ENCODE measurements around the gene KLK5. TPM values are rescaled to one million over a fixed set of nuclear protein-coding genes. Genes with fewer than 3 reads are reported as not detected.

Gene KLK5
- total RNA-seq, 1 experiment from 2014 or later, result 1.0 TPM

GRCh38 chr19:50911206-50912101 is 41.4 kb downstream of the KLK5 start, which contains the start of gene KLK4 (continued):
- TF ChIP-seq E2F5 (CRISPR knock-in tag; IDR thresholded peaks at IDR 0.05) (no peak), ZNF396 (CRISPR knock-in tag; IDR thresholded peaks at IDR 0.05; ENCODE audit: borderline replicate concordance) (no peak)

GRCh38 chr19:50910722-50911121 is 42.1 kb downstream of the KLK5 start:
- no peak for TF ChIP-seq FOXP4 (CRISPR knock-in tag; IDR thresholded peaks at IDR 0.05)
- Mint-ChIP-seq H3K9me3 (no peaks in the 10 kb centered on the region), H3K27ac (no peak overlapping the region; the same call in 1 of the 2 replicates), H3K4me3 (no peak overlapping the region), H3K4me1 (peaks cover 20% of the 10 kb centered on the region), H3K27me3 (ENCODE audit: low read depth) (peaks cover 22% of the 10 kb centered on the region), H3K36me3 (no peaks in the 10 kb centered on the region)
- CTCF ChIA-PET, result interaction anchor here (2.3 to 3.7 kb wide), 2 partner anchors 11 to 106 kb away, joined by 18 to 44 read pairs; no protein-coding TSS in a partner anchor
- POLR2A ChIA-PET, result no interaction called here
- no peak for DNase-seq (ENCODE audit: low spot score)
- no peak for ATAC-seq

GRCh38 chr19:50909240-50910070 is 43.4 kb downstream of the KLK5 start:
- TF ChIP-seq SP1 (CRISPR knock-in tag; conservative IDR thresholded peaks at IDR 0.05) (peak; percentile 19; the same call in 1 of the 2 replicates), ZNF532 (CRISPR knock-in tag; IDR thresholded peaks at IDR 0.05; ENCODE audit: borderline replicate concordance) (no peak)
- peaks cover 20% of the 10 kb centered on the region for H3K4me1 Mint-ChIP-seq
- H3K27ac Mint-ChIP-seq, result peak overlapping the region; percentile 36; the same call in 1 of the 2 replicates
- H3K4me3 Mint-ChIP-seq, result peak overlapping the region; percentile 78
- H3K36me3 Mint-ChIP-seq, result no peaks in the 10 kb centered on the region
- peak; percentile 100 for DNase-seq (ENCODE audit: low spot score)
- POLR2A ChIA-PET, result interaction anchor here (0.5 to 1.3 kb wide), 6 partner anchors 105 to 440 kb away, joined by 3 to 5 read pairs (median 4); no protein-coding TSS in a partner anchor
- ATAC-seq, result peak; percentile 92
- CTCF ChIA-PET, result interaction anchor here (0.6 to 3.7 kb wide), 17 partner anchors 12 to 747 kb away, joined by 3 to 66 read pairs (median 6); no protein-coding TSS in a partner anchor
- H3K27me3 Mint-ChIP-seq (ENCODE audit: low read depth), result peaks cover 23% of the 10 kb centered on the region
- no peaks in the 10 kb centered on the region for H3K9me3 Mint-ChIP-seq

- no peak for TF ChIP-seq ZNF317 (CRISPR knock-in tag; IDR thresholded peaks at IDR 0.05; ENCODE audit: borderline replicate concordance, low read depth)
- CTCF ChIA-PET, result interaction anchor here (1.0 to 3.7 kb wide), 7 partner anchors 14 to 204 kb away, joined by 3 to 66 read pairs (median 7); no protein-coding TSS in a partner anchor
- POLR2A ChIA-PET, result interaction anchor here (0.5 kb wide), 1 partner anchor 78 kb away, joined by 3 read pairs; no protein-coding TSS in a partner anchor
- Mint-ChIP-seq H3K27ac (no peak overlapping the region), H3K27me3 (ENCODE audit: low read depth) (peaks cover 28% of the 10 kb centered on the region), H3K36me3 (no peaks in the 10 kb centered on the region), H3K9me3 (no peaks in the 10 kb centered on the region), H3K4me3 (peak overlapping the region; percentile 78), H3K4me1 (peaks cover 20% of the 10 kb centered on the region)
- DNase-seq (ENCODE audit: low spot score), result no peak
- ATAC-seq, result no peak
These were observed 44.5 kb downstream of the KLK5 start for GRCh38 chr19:50908336-50908735.
